Measurements from ENCODE around the gene TMEM61.
"Not testable (repeated sequence)": the region's sequence is repeated elsewhere in the genome, so short reads cannot be mapped to it uniquely, and the experiment has no call there.

GRCh38 chr1:54963829-54964228, 16.6 kb upstream of the TMEM61 start:
- TF ChIP-seq POLR2AphosphoS5 (IDR thresholded peaks at IDR 0.05); POLR2A (IDR thresholded peaks at IDR 0.05); CTCF (IDR thresholded peaks at IDR 0.05); EP300 (IDR thresholded peaks at IDR 0.05; ENCODE audit: low read depth): not testable (repeated sequence)
